Stimulated activated naive CD4-positive, alpha-beta T cell (primary cell): ENCODE results near the gene XYLT1.

Experiments
- DNase-seq, 6 experiments: peaks; one replicate each; lab custom pipeline; 2025; lab: John Stamatoyannopoulos, UW

The XYLT1 gene

GRCh38 chr16:17460890-17461289 lies 9.9 kb downstream of the XYLT1 start:
- no peak for DNase-seq

GRCh38 chr16:17459903-17460521 lies 10.7 kb downstream of the XYLT1 start:
- no peak for DNase-seq

- DNase-seq: no peak
Measured at GRCh38 chr16:17457997-17458396, 12.8 kb downstream of the XYLT1 start.

GRCh38 chr16:17457513-17457912 lies 13.2 kb downstream of the XYLT1 start:
- no peak for DNase-seq

GRCh38 chr16:17454162-17454730 lies 16.5 kb downstream of the XYLT1 start:
- DNase-seq: no peak

GRCh38 chr16:17453364-17454038 lies 17.3 kb downstream of the XYLT1 start:
- DNase-seq: no peak

GRCh38 chr16:17452922-17453321 lies 17.8 kb downstream of the XYLT1 start:
- no peak for DNase-seq

GRCh38 chr16:17451843-17452242 lies 18.9 kb downstream of the XYLT1 start:
- no peak for DNase-seq

GRCh38 chr16:17450291-17450690 lies 20.5 kb downstream of the XYLT1 start:
- no peak for DNase-seq

- DNase-seq: peak in 2 of 6 experiments; percentile 17 to 35
Measured at GRCh38 chr16:17448640-17449638, 21.8 kb downstream of the XYLT1 start.

- DNase-seq: no peak
Measured at GRCh38 chr16:17447101-17447569, 23.6 kb downstream of the XYLT1 start.

- DNase-seq: no peak
Measured at GRCh38 chr16:17446661-17447060, 24.1 kb downstream of the XYLT1 start.

GRCh38 chr16:17445421-17445820 lies 25.3 kb downstream of the XYLT1 start:
- no peak for DNase-seq

GRCh38 chr16:17444658-17445057 lies 26.1 kb downstream of the XYLT1 start:
- no peak for DNase-seq

GRCh38 chr16:17440131-17440530 lies 30.6 kb downstream of the XYLT1 start:
- DNase-seq: no peak

- peak in 3 of 6 experiments; percentile 11 to 37 (median 27) for DNase-seq
Measured at GRCh38 chr16:17439580-17439979, 31.2 kb downstream of the XYLT1 start.

GRCh38 chr16:17437981-17438380 lies 32.8 kb downstream of the XYLT1 start:
- no peak for DNase-seq

GRCh38 chr16:17437127-17437720 lies 33.5 kb downstream of the XYLT1 start:
- DNase-seq: no peak

- DNase-seq: no peak
Measured at GRCh38 chr16:17435318-17435717, 35.4 kb downstream of the XYLT1 start.

- DNase-seq: no peak
Measured at GRCh38 chr16:17433577-17434451, 36.9 kb downstream of the XYLT1 start.
